A673 (cell line): ENCODE data around the gene SELENOF. TPM values are rescaled to one million over a fixed set of nuclear protein-coding genes. Genes with fewer than 3 reads are reported as not detected.
A peak's percentile ranks its signal among the peaks of the same experiment; 100 is the strongest.

ENCODE experiments used
- BruUV-seq: library from RNA; stranded (reverse); fragments of 400-500 nt; replicated peaks from 2 replicates; lab custom pipeline; 2021; lab: Mats Ljungman, UMichigan
- CTCF ChIA-PET: fragments of 300-600 bp; sonication (Branson Sonifier 250); formaldehyde crosslinking; loops from one replicate; lab custom pipeline; 2022; ENCODE audit warnings: antibody characterized with exemption; lab: Charles Lee
- POLR2A ChIA-PET: fragments of 300-600 bp; sonication (Branson Sonifier 250); formaldehyde crosslinking; loops from one replicate; lab custom pipeline; 2022; ENCODE audit warnings: antibody characterized with exemption; ENCODE audit not compliant: low non-redundant PET; lab: Charles Lee
- DNase-seq: peaks from one replicate; pipeline ENCODE4 v3.0.0-alpha.2; 2015; ENCODE audit warnings: low spot score
- H3K27ac ChIP-seq: fragments of 200-600 bp; sonication (generic); 2 replicates; pipeline ENCODE4 v1.5.1; 2016; ENCODE audit warnings: mixed run types, low read depth, mild to moderate bottlenecking, mixed read lengths, antibody characterized with exemption, low read length; ENCODE audit not compliant: poor library complexity, severe bottlenecking
- H3K27me3 ChIP-seq: fragments of 200-600 bp; sonication (generic); replicated peaks from 2 replicates; pipeline ENCODE4 v1.6.1; 2017; ENCODE audit warnings: mixed run types, low read depth, mild to moderate bottlenecking, mixed read lengths, antibody characterized with exemption, low read length; ENCODE audit not compliant: insufficient read depth, poor library complexity
- H3K36me3 ChIP-seq: fragments of 200-600 bp; sonication (generic); 2 replicates; pipeline ENCODE4 v1.6.1; 2016; ENCODE audit warnings: mixed run types, mild to moderate bottlenecking, mixed read lengths, antibody characterized with exemption, low read length; ENCODE audit not compliant: insufficient read depth, poor library complexity, severe bottlenecking
- H3K4me1 ChIP-seq: fragments of 200-600 bp; sonication (generic); 2 replicates; pipeline ENCODE4 v1.6.1; 2017; ENCODE audit warnings: mixed run types, mild to moderate bottlenecking, mixed read lengths, antibody characterized with exemption, low read length; ENCODE audit not compliant: insufficient read depth, poor library complexity, severe bottlenecking
- H3K4me3 ChIP-seq: fragments of 200-600 bp; sonication (generic); 2 replicates; pipeline ENCODE4 v1.5.1; 2016; ENCODE audit warnings: low read depth, mixed run types, mild to moderate bottlenecking, mixed read lengths, low read length; ENCODE audit not compliant: poor library complexity, severe bottlenecking
- H3K9me3 ChIP-seq: fragments of 200-600 bp; sonication (generic); 2 replicates; pipeline ENCODE4 v1.6.1; 2016; ENCODE audit warnings: mixed run types, low read depth, mild to moderate bottlenecking, mixed read lengths, antibody characterized with exemption, low read length; ENCODE audit not compliant: poor library complexity, severe bottlenecking
- CTCF ChIP-seq: fragments of 300-800, 200-600 bp; sonication (generic); conservative IDR thresholded peaks from 2 replicates; pipeline ENCODE4 v1.5.1; 2017; ENCODE audit warnings: low read depth, mild to moderate bottlenecking, antibody characterized with exemption, low read length, moderate library complexity, mixed read lengths
- EZH2 ChIP-seq: fragments of 200-600 bp; sonication (generic); IDR thresholded peaks from 2 replicates; pipeline ENCODE4 v1.6.1; 2017; ENCODE audit warnings: borderline replicate concordance, low read depth, mild to moderate bottlenecking, mixed read lengths, antibody characterized with exemption, low read length; ENCODE audit not compliant: poor library complexity, severe bottlenecking
- intact Hi-C: fragments of 100-400 bp; cut with micrococcal nuclease; formaldehyde crosslinking; loops from one replicate; pipeline ENCODE4 v1.10.0; 2022; ENCODE audit not compliant: unreplicated experiment
- total RNA-seq: library from RNA; stranded (reverse); gene quantifications from 2 replicates; pipeline ENCODE4 v1.2.3, GENCODE V29; 2021

The SELENOF gene
- total RNA-seq, 1 experiment from 2014 or later, result 214 TPM

- no peaks in the 10 kb centered on the region for H3K4me1 ChIP-seq
- no peak for TF ChIP-seq CTCF
- TF ChIP-seq EZH2, result no peak
- no peak overlapping the region for H3K4me3 ChIP-seq
- intact Hi-C loops, result no loop called here
- H3K36me3 ChIP-seq, result peaks cover 4% of the 10 kb centered on the region
- DNase-seq, result no peak
- CTCF ChIA-PET, result no interaction called here
- POLR2A ChIA-PET, result no interaction called here
- no TSS peak for BruUV-seq
- no peaks in the 10 kb centered on the region for H3K27me3 ChIP-seq
- no peak overlapping the region for H3K27ac ChIP-seq
- peaks cover 25% of the 10 kb centered on the region for H3K9me3 ChIP-seq
These were observed 8.5 kb upstream of the SELENOF start for GRCh38 chr1:86922445-86922844.

GRCh38 chr1:86916752-86917151 lies 2.8 kb upstream of the SELENOF start:
- peaks cover 1% of the 10 kb centered on the region for H3K9me3 ChIP-seq
- H3K4me1 ChIP-seq, result peaks cover 17% of the 10 kb centered on the region
- POLR2A ChIA-PET, result no interaction called here
- H3K27ac ChIP-seq, result no peak overlapping the region
- H3K27me3 ChIP-seq, result no peaks in the 10 kb centered on the region
- TF ChIP-seq CTCF (no peak), EZH2 (no peak)
- no peak for DNase-seq
- intact Hi-C loops, result no loop called here
- CTCF ChIA-PET, result no interaction called here
- H3K4me3 ChIP-seq, result peak overlapping the region; percentile 78
- BruUV-seq, result no TSS peak
- H3K36me3 ChIP-seq, result no peaks in the 10 kb centered on the region

- intact Hi-C loops, result no loop called here
- no peak for TF ChIP-seq EZH2
- no peak for TF ChIP-seq CTCF
- Histone ChIP-seq H3K4me3 (peak overlapping the region; percentile 78), H3K27me3 (no peaks in the 10 kb centered on the region), H3K9me3 (no peaks in the 10 kb centered on the region), H3K27ac (peak overlapping the region; percentile 90), H3K4me1 (peaks cover 17% of the 10 kb centered on the region), H3K36me3 (no peaks in the 10 kb centered on the region)
- TSS peak; percentile 18 for BruUV-seq
- ChIA-PET POLR2A (interaction anchor here (0.8 kb wide), 1 partner anchor 78 kb away, joined by 6 read pairs; no protein-coding TSS in a partner anchor), CTCF (no interaction called here)
- DNase-seq, result no peak
These were observed 1.9 kb upstream of the SELENOF start for GRCh38 chr1:86915737-86916235.
